HG03060 (cell line): Measurements from ENCODE around the gene F8A3.
"Not testable (repeated sequence)": the region's sequence is repeated elsewhere in the genome, so short reads cannot be mapped to it uniquely, and the experiment has no call there.

Experiments used
- ATAC-seq: cut with Tn5 transposase; IDR thresholded peaks from one replicate; pipeline ENCODE4 v1.9.1; 2021; ENCODE audit warnings: low read depth, moderate number of reproducible peaks; ENCODE audit not compliant: unreplicated experiment

F8A3 gene

GRCh38 chrX:155458471-155458870 is at the start of gene F8A3:
Gene F8A3, minus strand, starts transcription at chrX:155458620. Its CDS starts 20 bp downstream, at chrX:155458600.
- ATAC-seq: peak; percentile 61

- ATAC-seq: no peak
These were observed 46.9 kb upstream of the F8A3 start for GRCh38 chrX:155505296-155505695.

GRCh38 chrX:155495134-155495533 is 36.7 kb upstream of the F8A3 start:
- ATAC-seq: not testable (repeated sequence)

DNA sequence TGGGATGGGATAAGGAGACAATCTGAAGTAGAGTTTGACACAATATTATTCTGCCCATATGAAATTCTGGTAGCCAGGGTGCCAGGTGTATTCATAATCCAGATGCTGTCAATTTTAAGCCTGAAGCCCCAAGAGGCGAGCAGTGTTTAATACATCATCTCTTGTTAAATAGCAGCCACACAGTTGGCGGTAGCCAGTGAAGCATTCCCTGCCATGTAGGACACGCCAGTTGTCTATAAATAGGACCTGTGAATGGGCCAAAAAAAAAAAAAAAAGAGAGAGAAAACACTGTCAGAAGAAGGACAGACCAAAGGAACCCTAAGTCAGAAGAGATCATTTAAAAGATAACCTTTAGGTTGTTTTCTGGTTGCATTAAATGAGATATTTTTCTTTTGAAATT is 33.0 kb upstream of the F8A3 start:
- ATAC-seq: not testable (repeated sequence)

- ATAC-seq: not testable (repeated sequence)
These were observed 18.7 kb upstream of the F8A3 start for GRCh38 chrX:155477136-155477535.

GRCh38 chrX:155466269-155466938 is 8.0 kb upstream of the F8A3 start:
- not testable (repeated sequence) for ATAC-seq

GRCh38 chrX:155460501-155460900 is 2.1 kb upstream of the F8A3 start:
- not testable (repeated sequence) for ATAC-seq

DNA sequence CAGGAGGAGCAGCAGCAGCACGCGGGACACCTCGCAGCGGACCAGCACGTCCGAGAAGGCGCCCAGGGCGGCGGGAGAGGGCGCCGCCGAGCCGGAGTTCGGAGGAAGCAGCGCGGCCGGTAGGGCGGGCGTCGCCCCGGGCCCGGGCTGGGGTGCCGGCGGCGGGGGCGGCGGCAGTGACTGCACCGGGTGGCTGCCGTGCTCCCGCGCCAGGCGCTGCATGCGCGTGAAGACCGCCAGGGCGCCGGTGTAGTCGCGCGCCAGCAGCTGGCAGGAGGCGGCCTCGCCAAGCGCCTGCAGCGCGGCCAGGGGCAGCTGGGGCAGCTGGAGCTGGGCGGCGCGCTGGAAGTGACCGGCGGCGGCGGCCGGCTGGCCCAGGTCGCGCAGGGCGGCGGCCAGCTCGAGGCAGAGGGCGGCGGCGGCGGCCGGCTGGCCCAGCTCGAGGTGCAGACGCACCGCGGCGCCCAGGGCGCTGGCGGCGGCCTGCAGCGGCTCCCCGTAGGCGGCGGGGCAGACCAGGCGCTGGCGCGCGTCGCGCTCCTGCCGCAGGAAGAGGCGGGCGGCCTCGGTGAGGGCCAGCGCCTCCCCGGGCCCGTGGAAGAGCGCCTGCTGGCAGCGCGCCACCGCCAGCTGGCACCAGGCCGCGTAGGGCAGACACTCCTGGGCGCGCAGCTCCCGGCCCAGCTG is 516 bp downstream of the F8A3 start:
- peak; percentile 31 for ATAC-seq

GRCh38 chrX:155441097-155441496 is 17.3 kb downstream of the F8A3 start:
- no peak for ATAC-seq

DNA sequence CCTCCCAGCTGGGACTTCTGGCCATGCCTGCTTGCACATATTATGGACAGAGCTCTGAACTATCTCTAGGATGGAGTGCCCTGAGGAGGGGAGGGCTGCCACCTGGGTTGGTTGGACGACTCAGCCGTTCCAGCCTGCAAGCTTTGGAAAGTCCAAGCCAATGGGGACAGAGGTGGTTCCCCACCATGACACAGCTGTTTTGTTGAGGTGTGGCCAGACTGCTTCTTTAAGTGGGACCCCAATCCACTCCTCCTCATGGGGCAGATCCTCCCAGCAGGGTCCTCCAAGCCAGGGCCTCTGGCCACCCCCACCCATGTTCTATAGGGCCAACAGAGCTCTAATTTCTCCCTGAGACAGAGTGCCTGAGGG is 22.7 kb downstream of the F8A3 start:
- ATAC-seq: no peak

DNA sequence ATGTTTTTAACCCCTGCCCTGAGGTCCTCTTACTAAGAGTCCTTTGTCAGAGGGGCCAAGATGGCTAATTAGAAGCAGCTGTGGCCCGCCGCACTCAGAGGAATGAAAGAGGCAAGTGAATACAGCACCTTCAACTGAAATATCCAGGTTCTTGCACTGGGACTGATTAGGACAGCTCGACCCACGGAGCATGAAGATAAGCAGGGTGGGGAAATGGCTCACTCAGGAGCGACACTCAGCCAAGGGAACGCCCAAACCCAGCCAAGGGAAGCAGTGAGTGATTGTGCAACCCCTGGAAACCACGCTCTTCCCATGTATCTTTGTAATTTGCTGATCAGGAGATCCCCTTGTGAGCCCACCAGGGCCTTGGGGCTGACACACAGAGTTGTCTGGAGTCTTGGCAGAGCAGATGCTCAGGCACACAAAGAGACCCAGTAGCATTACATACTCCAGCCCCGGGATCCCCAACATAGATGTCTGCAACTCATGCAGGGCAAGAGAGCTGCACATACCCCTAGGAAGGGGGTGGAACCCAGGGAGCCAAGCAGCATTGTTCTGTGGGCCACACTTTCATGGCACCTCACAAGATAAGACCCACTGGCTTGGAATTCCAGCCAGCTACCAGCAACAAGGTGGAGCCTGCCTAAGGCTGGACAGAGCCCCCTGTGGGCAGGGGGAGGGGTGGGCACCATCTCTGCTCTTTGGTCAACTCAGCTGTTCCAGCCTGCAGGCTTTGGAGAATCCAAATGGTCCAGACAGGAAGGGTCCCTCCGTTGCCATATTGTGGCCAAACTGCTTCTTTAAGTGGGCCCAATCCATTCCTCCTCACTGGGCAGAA is 23.3 kb downstream of the F8A3 start:
- ATAC-seq: no peak

DNA sequence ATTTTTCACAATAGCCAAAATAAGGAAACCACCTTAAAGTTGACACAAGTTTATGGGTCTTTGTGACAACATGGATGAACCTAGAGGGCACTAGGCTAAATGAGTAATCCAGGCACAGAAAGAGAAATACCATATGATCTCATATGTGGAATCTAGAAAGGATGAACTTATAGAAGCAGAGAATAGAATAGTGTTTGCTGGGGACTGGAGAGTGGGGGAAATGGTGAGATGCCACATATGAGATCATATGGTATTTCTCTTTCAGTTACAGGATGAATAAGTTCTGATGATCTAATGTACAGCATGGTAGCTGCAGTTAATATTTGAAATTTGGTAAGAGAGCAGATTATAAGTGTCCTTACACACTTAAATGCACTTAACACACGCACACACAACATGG is 40.7 kb downstream of the F8A3 start:
- ATAC-seq: no peak
